HepG2 (cell line): ENCODE results near the gene FN1. TPM values are rescaled to one million over a fixed set of nuclear protein-coding genes. Genes with fewer than 3 reads are reported as not detected.

Source experiments
- ATAC-seq: fragments of 200-7000 bp; cut with Tn5 transposase; 3 replicates; pipeline ENCODE4 v1.9.1; 2020; ENCODE audit warnings: mild to moderate bottlenecking, moderate library complexity
- BruUV-seq: library from RNA; stranded (reverse); fragments of 400-500 nt; replicated peaks from 2 replicates; lab custom pipeline; 2021; lab: Mats Ljungman, UMichigan
- CTCF ChIA-PET: fragments of 300-600 bp; formaldehyde crosslinking; extraction: SDS; loops from one replicate; lab custom pipeline; 2021; ENCODE audit warnings: low total read pairs, inconsistent platforms, low intra/inter-chr PET ratio; lab: Yijun Ruan, JAX
- POLR2A ChIA-PET: fragments of 350-600 bp; sonication (Branson Sonifier 250); formaldehyde crosslinking; loops from one replicate; lab custom pipeline; 2020; ENCODE audit warnings: antibody characterized with exemption, inconsistent platforms; lab: Yijun Ruan, JAX
- DNase-seq: peaks from one replicate; pipeline ENCODE4 v3.0.0-alpha.2; 2015; ENCODE audit warnings: low spot score
- FAIRE-seq: peaks from 3 replicates; lab custom pipeline; 2011; peaks lifted over from hg19 to GRCh38; lab: Jason Lieb, UNC
- H2AFZ ChIP-seq: one replicate; pipeline ENCODE4 v1.6.1; 2011; ENCODE audit warnings: low read length, inconsistent platforms
- H3K27ac ChIP-seq: fragments of 300-600 bp; 3 replicates; pipeline ENCODE4 v1.8.0; 2011; ENCODE audit warnings: mixed run types, mild to moderate bottlenecking, mixed read lengths, low read length, inconsistent platforms; ENCODE audit not compliant: insufficient read depth; ENCODE audit errors: extremely low read length
- H3K27me3 ChIP-seq, 2 experiments: fragments of 200-600 bp in 1 of 2; 2 replicates in 1 of 2; 3 replicates in 1 of 2; pipeline versions ENCODE4 v1.6.0 to v1.8.0; 2011; ENCODE audit warnings: low read length in 2 of 2, mild to moderate bottlenecking in 2 of 2, moderate library complexity in 2 of 2, inconsistent platforms in 1 of 2; ENCODE audit not compliant: insufficient read depth in 2 of 2, control insufficient read depth in 1 of 2
- H3K36me3 ChIP-seq, 2 experiments: fragments of 200-600 bp in 1 of 2; replicated peaks in 1 of 2; 2 replicates in 1 of 2; 3 replicates in 1 of 2; pipeline versions ENCODE4 v1.5.1 to v1.8.0; 2011; ENCODE audit warnings: low read length in 2 of 2, inconsistent platforms in 1 of 2; ENCODE audit not compliant: insufficient read depth in 2 of 2, control insufficient read depth in 1 of 2
- H3K4me1 ChIP-seq: 2 replicates; pipeline ENCODE4 v1.5.1; 2012; ENCODE audit warnings: low read length, inconsistent platforms; ENCODE audit not compliant: insufficient read depth
- H3K4me2 ChIP-seq: 2 replicates; pipeline ENCODE4 v1.6.0; 2011; ENCODE audit warnings: low read depth, low read length, inconsistent platforms
- H3K4me3 ChIP-seq, 3 experiments: fragments of 200-600 bp in 1 of 3; sonication (generic), shearing (Covaris generic) in 1 of 3; replicated peaks in 1 of 3; 2 replicates each; pipeline ENCODE4 v1.5.1; 2011 to 2016; ENCODE audit warnings: low read length in 3 of 3, inconsistent platforms in 2 of 3, low read depth in 2 of 3, mild to moderate bottlenecking in 2 of 3, control low read depth in 1 of 3, mixed read lengths in 1 of 3; ENCODE audit not compliant: insufficient read depth in 1 of 3
- H3K79me2 ChIP-seq: one replicate; pipeline ENCODE4 v1.6.1; 2011; ENCODE audit warnings: low read length, inconsistent platforms; ENCODE audit not compliant: insufficient read depth
- H3K9ac ChIP-seq: 2 replicates; pipeline ENCODE4 v1.6.0; 2011; ENCODE audit warnings: mild to moderate bottlenecking, low read depth, low read length, inconsistent platforms; ENCODE audit not compliant: insufficient read depth
- H3K9me3 ChIP-seq: 2 replicates; pipeline ENCODE4 v1.5.1; 2012; ENCODE audit warnings: mild to moderate bottlenecking, low read length
- H4K20me1 ChIP-seq: 2 replicates; pipeline ENCODE4 v1.6.0; 2011; ENCODE audit warnings: inconsistent platforms, mild to moderate bottlenecking, low read length, moderate library complexity; ENCODE audit not compliant: insufficient read depth
- DPF2 ChIP-seq: sonication (generic); formaldehyde crosslinking; IDR thresholded peaks from 2 replicates; pipeline ENCODE4 v1.4.0; 2020; ENCODE audit warnings: mild to moderate bottlenecking, low read depth, missing genetic modification reagents, borderline replicate concordance
- ELF4 ChIP-seq: sonication (generic); formaldehyde crosslinking; IDR thresholded peaks from 2 replicates; pipeline ENCODE4 v1.5.0; 2020; ENCODE audit warnings: missing genetic modification reagents, mild to moderate bottlenecking, moderate library complexity, borderline replicate concordance
- MATR3 ChIP-seq: sonication (generic); formaldehyde crosslinking; IDR thresholded peaks from 2 replicates; pipeline ENCODE4 v1.4.0; 2020; ENCODE audit warnings: missing genetic modification reagents
- PAF1 ChIP-seq: IDR thresholded peaks from 2 replicates; pipeline ENCODE4 v1.6.1; 2016; ENCODE audit warnings: missing genetic modification reagents, missing compliant biosample characterization
- RBFOX2 ChIP-seq: fragments of 200-400 bp; formaldehyde crosslinking; IDR thresholded peaks from 2 replicates; pipeline ENCODE4 v1.6.1; 2017; ENCODE audit warnings: low read depth, mild to moderate bottlenecking, low read length
- SRSF4 ChIP-seq: fragments of 200-400 bp; formaldehyde crosslinking; IDR thresholded peaks from one replicate; pipeline ENCODE4 v1.6.1; 2018; ENCODE audit warnings: mild to moderate bottlenecking, low read depth, low read length, moderate library complexity; ENCODE audit not compliant: poor library complexity, severe bottlenecking
- ZNF234 ChIP-seq: sonication (generic); formaldehyde crosslinking; conservative IDR thresholded peaks from 2 replicates; pipeline ENCODE4 v1.5.1; 2020; ENCODE audit warnings: mild to moderate bottlenecking, missing genetic modification reagents
- ZNF572 ChIP-seq: sonication (generic); formaldehyde crosslinking; IDR thresholded peaks from 2 replicates; pipeline ENCODE4 v1.5.1; 2020; ENCODE audit warnings: mild to moderate bottlenecking, missing genetic modification reagents
- WGBS: methylation state at CpG from one replicate; pipeline ENCODE4 v1.1.6; 2017; ENCODE audit warnings: low lambda C conversion rate; 5-methylcytosine and 5-hydroxymethylcytosine counted together
- in situ Hi-C: cut with HindIII; loops from 2 replicates; pipeline ENCODE4 v1.10.0; 2017; ENCODE audit warnings: low pct_unique_long_range_greater_than_20kb; ENCODE audit not compliant: extremely low pct_ligation_motif_present
- intact Hi-C: fragments of 100-400 bp; cut with micrococcal nuclease; formaldehyde crosslinking; loops from one replicate; pipeline ENCODE4 v1.10.0; 2022; ENCODE audit not compliant: unreplicated experiment
- polyA plus RNA-seq, 8 experiments: library from polyadenylated mRNA; depleted of rRNA in 3 of 8; stranded (reverse) in 7 of 8; unstranded in 1 of 8; fragments of >200 nt; fragmentation: Illumina TruSeq in 4 of 8; extraction: Trizol in 4 of 8; gene quantifications; 2 replicates each; pipeline versions ENCODE4 v1.2.1 to v1.2.3, GENCODE V29; 2011 to 2016; ENCODE audit warnings: low read depth in 4 of 8, missing spikeins in 1 of 8, mixed read lengths in 1 of 8; ENCODE audit not compliant: insufficient read depth in 1 of 8
- total RNA-seq, 5 experiments: library from RNA; depleted of rRNA; stranded (reverse); fragments of >200 nt; fragmentation: Illumina TruSeq; extraction: Trizol; gene quantifications; 2 replicates each; pipeline ENCODE4 v1.2.3, GENCODE V29; 2016; ENCODE audit warnings: low read depth in 1 of 5
- TF ChIP-seq, protein P1 (sequence below): sonication (generic); formaldehyde crosslinking; IDR thresholded peaks from 2 replicates; pipeline ENCODE4 v1.4.0; 2020; ENCODE audit warnings: missing genetic modification reagents
- TF ChIP-seq, protein P2 (sequence below): sonication (generic); formaldehyde crosslinking; IDR thresholded peaks from 2 replicates; pipeline ENCODE4 v1.8.1; 2023; ENCODE audit warnings: missing genetic modification reagents, mild to moderate bottlenecking, borderline replicate concordance
- TF ChIP-seq, protein P3 (sequence below): sonication (generic); formaldehyde crosslinking; conservative IDR thresholded peaks from 2 replicates; pipeline ENCODE4 v1.5.0; 2020; ENCODE audit warnings: missing genetic modification reagents
- TF ChIP-seq, protein P4 (sequence below): sonication (generic); formaldehyde crosslinking; conservative IDR thresholded peaks from 2 replicates; pipeline ENCODE4 v1.8.0; 2022; ENCODE audit warnings: mild to moderate bottlenecking, moderate library complexity, missing genetic modification reagents
- TF ChIP-seq, protein P5 (sequence below): sonication (generic); formaldehyde crosslinking; IDR thresholded peaks from 2 replicates; pipeline ENCODE4 v1.9.0; 2021; ENCODE audit warnings: missing genetic modification reagents, borderline replicate concordance

FN1 gene
- total and polyA plus RNA-seq, 2 of the 13 experiments (the other 11 are each of a cell fraction or from before 2014, with no cell fraction given): 1,847 to 6,471 TPM

DNA sequence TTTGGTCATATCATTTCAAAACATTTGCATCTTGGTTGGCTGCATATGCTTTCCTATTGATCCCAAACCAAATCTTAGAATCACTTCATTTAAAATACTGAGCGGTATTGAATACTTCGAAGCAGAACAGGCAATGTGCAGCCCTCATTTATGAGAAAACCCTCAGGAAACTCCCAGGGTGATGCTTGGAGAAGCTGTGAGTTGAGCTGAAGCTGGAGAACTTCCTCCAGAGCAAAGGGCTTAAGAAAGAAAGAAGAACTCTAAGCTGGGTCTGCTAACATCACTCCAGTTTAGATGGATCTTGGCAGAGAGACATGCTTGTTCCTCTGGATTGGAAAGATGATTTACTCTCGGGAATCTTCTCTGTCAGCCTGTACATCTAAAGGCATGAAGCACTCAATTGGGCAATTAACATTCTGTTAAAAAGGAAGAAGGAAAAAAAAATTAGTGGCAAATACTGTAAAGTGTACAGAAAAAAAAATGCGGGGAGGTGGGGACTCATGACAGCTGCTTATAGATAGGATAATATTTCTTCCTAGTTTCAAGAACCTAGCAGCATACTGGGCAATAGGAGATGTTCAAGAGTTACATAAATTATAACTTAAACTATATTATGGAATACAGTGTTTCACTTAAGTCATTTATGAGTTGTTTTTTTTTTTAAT is 74.5 kb downstream of the FN1 start (continued):
- TF ChIP-seq, protein P1, sequence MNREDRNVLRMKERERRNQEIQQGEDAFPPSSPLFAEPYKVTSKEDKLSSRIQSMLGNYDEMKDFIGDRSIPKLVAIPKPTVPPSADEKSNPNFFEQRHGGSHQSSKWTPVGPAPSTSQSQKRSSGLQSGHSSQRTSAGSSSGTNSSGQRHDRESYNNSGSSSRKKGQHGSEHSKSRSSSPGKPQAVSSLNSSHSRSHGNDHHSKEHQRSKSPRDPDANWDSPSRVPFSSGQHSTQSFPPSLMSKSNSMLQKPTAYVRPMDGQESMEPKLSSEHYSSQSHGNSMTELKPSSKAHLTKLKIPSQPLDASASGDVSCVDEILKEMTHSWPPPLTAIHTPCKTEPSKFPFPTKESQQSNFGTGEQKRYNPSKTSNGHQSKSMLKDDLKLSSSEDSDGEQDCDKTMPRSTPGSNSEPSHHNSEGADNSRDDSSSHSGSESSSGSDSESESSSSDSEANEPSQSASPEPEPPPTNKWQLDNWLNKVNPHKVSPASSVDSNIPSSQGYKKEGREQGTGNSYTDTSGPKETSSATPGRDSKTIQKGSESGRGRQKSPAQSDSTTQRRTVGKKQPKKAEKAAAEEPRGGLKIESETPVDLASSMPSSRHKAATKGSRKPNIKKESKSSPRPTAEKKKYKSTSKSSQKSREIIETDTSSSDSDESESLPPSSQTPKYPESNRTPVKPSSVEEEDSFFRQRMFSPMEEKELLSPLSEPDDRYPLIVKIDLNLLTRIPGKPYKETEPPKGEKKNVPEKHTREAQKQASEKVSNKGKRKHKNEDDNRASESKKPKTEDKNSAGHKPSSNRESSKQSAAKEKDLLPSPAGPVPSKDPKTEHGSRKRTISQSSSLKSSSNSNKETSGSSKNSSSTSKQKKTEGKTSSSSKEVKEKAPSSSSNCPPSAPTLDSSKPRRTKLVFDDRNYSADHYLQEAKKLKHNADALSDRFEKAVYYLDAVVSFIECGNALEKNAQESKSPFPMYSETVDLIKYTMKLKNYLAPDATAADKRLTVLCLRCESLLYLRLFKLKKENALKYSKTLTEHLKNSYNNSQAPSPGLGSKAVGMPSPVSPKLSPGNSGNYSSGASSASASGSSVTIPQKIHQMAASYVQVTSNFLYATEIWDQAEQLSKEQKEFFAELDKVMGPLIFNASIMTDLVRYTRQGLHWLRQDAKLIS (CRISPR knock-in tag): peak; percentile 84; the same call in 1 of the 2 replicates
- TF ChIP-seq ZNF234 (CRISPR knock-in tag): no peak
- TF ChIP-seq, protein P2, sequence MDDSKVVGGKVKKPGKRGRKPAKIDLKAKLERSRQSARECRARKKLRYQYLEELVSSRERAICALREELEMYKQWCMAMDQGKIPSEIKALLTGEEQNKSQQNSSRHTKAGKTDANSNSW: no peak
- no peak for TF ChIP-seq DPF2 (CRISPR knock-in tag)
- TF ChIP-seq, protein P3, sequence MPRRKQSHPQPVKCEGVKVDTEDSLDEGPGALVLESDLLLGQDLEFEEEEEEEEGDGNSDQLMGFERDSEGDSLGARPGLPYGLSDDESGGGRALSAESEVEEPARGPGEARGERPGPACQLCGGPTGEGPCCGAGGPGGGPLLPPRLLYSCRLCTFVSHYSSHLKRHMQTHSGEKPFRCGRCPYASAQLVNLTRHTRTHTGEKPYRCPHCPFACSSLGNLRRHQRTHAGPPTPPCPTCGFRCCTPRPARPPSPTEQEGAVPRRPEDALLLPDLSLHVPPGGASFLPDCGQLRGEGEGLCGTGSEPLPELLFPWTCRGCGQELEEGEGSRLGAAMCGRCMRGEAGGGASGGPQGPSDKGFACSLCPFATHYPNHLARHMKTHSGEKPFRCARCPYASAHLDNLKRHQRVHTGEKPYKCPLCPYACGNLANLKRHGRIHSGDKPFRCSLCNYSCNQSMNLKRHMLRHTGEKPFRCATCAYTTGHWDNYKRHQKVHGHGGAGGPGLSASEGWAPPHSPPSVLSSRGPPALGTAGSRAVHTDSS (CRISPR knock-in tag): no peak
- TF ChIP-seq PAF1 (CRISPR knock-in tag): peak; percentile 30; the same call in 1 of the 2 replicates

DNA sequence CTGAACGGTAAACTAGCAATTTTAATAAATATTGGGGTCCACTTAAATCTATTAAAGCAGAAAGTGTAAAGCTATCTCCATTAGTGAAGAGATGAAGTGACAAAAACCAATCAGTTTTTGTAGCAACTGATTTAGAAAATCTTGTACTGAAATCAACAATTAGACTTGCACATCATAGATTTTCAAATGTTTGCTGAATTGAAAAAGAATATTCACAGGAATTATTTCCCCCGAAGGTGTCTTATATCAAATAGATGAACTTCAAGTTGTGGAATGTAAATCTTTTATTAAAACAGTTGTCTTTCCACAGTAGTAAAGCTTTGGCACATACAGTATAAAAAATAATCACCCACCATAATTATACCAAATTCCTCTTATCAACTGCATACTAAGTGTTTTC is 75.3 kb downstream of the FN1 start:
- H3K9me3 ChIP-seq: no peaks in the 10 kb centered on the region
- H3K27me3 ChIP-seq: no peaks in the 10 kb centered on the region
- no peak overlapping the region for H3K4me2 ChIP-seq
- H3K4me3 ChIP-seq: no peak overlapping the region
- ChIA-PET CTCF (no interaction called here), POLR2A (no interaction called here)
- no peaks in the 10 kb centered on the region for H3K79me2 ChIP-seq
- BruUV-seq: no TSS peak
- FAIRE-seq: no peak
- peaks cover 36% of the 10 kb centered on the region for H4K20me1 ChIP-seq
- intact Hi-C loops: no loop called here
- H3K9ac ChIP-seq: no peak overlapping the region
- in situ Hi-C loops: no loop called here
- no peak for DNase-seq
- H3K36me3 ChIP-seq: peaks cover 34 to 52% of the 10 kb centered on the region in 2 experiments
- no peak overlapping the region for H3K27ac ChIP-seq
- no peak for ATAC-seq
- H2AFZ ChIP-seq: no peak overlapping the region
- WGBS: 98% methylated on average over 2 of the region's 2 CpGs
- no peaks in the 10 kb centered on the region for H3K4me1 ChIP-seq
- TF ChIP-seq ELF4 (CRISPR knock-in tag) (no peak), ZNF572 (CRISPR knock-in tag) (no peak), RBFOX2 (peak; percentile 65), MATR3 (CRISPR knock-in tag) (no peak), SRSF4 (peak; percentile 90)
- TF ChIP-seq, protein P4, sequence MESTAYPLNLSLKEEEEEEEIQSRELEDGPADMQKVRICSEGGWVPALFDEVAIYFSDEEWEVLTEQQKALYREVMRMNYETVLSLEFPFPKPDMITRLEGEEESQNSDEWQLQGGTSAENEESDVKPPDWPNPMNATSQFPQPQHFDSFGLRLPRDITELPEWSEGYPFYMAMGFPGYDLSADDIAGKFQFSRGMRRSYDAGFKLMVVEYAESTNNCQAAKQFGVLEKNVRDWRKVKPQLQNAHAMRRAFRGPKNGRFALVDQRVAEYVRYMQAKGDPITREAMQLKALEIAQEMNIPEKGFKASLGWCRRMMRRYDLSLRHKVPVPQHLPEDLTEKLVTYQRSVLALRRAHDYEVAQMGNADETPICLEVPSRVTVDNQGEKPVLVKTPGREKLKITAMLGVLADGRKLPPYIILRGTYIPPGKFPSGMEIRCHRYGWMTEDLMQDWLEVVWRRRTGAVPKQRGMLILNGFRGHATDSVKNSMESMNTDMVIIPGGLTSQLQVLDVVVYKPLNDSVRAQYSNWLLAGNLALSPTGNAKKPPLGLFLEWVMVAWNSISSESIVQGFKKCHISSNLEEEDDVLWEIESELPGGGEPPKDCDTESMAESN (CRISPR knock-in tag): no peak
- TF ChIP-seq, protein P5, sequence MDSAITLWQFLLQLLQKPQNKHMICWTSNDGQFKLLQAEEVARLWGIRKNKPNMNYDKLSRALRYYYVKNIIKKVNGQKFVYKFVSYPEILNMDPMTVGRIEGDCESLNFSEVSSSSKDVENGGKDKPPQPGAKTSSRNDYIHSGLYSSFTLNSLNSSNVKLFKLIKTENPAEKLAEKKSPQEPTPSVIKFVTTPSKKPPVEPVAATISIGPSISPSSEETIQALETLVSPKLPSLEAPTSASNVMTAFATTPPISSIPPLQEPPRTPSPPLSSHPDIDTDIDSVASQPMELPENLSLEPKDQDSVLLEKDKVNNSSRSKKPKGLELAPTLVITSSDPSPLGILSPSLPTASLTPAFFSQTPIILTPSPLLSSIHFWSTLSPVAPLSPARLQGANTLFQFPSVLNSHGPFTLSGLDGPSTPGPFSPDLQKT (CRISPR knock-in tag): no peak
